Cardiac fibroblast (primary cell): ENCODE measurements around the gene ZDHHC3.
A peak's percentile ranks its signal among the peaks of the same experiment; 100 is the strongest.

Experiments used
- DNase-seq, 2 donors: peaks; one replicate each; pipeline versions ENCODE4 v3.0.0 to v3.0.0-alpha.2; 2010; ENCODE audit warnings: low read depth in 2 of 2
- H3K4me3 ChIP-seq, 2 donors: replicated peaks in 1 of 2; 1 replicate in 1 of 2; 2 replicates in 1 of 2; pipeline ENCODE4 v1.5.1; 2011; ENCODE audit warnings: low read depth in 2 of 2, low read length in 2 of 2, mild to moderate bottlenecking in 2 of 2, moderate library complexity in 1 of 2
- TF ChIP-seq, protein P1 (sequence below): IDR thresholded peaks from one replicate; pipeline ENCODE4 v1.5.1; 2011; ENCODE audit warnings: low read depth, mild to moderate bottlenecking, low read length, inconsistent platforms

Gene ZDHHC3

DNA sequence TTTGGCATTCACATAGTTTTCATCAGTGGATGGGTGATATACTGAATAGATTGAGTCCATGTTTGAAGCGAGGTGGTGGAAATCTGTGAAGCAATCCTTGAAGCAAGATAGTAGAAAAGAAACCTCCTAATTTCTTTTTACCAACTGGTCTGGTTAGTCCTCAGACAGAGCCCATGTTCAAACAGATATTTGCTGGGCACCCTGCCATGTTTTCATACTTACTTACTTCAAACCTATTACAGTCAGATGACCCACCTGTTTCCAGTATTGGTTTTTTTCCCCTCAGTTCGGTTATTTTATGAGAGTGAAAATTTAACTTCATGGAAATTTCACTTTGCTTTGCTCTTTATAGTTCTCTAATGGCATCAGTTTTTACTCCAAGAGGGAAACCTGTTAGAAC lies 23.8 kb upstream of the ZDHHC3 start:
- DNase-seq, result no peak
- TF ChIP-seq, protein P1, sequence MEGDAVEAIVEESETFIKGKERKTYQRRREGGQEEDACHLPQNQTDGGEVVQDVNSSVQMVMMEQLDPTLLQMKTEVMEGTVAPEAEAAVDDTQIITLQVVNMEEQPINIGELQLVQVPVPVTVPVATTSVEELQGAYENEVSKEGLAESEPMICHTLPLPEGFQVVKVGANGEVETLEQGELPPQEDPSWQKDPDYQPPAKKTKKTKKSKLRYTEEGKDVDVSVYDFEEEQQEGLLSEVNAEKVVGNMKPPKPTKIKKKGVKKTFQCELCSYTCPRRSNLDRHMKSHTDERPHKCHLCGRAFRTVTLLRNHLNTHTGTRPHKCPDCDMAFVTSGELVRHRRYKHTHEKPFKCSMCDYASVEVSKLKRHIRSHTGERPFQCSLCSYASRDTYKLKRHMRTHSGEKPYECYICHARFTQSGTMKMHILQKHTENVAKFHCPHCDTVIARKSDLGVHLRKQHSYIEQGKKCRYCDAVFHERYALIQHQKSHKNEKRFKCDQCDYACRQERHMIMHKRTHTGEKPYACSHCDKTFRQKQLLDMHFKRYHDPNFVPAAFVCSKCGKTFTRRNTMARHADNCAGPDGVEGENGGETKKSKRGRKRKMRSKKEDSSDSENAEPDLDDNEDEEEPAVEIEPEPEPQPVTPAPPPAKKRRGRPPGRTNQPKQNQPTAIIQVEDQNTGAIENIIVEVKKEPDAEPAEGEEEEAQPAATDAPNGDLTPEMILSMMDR, result no peak
- H3K4me3 ChIP-seq, result no peak overlapping the region

DNA sequence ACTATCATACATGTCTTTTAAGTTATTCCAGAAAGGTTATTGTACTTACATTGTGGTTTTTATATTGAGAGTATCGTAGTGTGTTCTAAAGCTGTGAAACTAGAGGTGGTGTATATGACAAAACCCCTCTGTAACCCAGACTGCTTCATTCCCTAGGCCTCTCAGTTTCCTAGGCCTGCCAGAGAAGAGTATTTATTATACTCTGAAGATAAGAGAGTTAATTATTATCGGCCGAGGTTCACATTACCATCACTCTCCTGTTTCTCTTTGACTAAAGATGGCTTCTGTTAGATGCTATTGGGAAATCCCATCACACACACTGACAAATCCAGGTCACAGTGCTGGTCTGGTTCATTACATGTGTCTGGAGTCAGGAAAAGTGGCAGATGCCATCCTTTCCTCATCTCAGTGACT lies 20.6 kb upstream of the ZDHHC3 start:
- H3K4me3 ChIP-seq, result no peak overlapping the region
- no peak for DNase-seq
- TF ChIP-seq, protein P1, result no peak

DNA sequence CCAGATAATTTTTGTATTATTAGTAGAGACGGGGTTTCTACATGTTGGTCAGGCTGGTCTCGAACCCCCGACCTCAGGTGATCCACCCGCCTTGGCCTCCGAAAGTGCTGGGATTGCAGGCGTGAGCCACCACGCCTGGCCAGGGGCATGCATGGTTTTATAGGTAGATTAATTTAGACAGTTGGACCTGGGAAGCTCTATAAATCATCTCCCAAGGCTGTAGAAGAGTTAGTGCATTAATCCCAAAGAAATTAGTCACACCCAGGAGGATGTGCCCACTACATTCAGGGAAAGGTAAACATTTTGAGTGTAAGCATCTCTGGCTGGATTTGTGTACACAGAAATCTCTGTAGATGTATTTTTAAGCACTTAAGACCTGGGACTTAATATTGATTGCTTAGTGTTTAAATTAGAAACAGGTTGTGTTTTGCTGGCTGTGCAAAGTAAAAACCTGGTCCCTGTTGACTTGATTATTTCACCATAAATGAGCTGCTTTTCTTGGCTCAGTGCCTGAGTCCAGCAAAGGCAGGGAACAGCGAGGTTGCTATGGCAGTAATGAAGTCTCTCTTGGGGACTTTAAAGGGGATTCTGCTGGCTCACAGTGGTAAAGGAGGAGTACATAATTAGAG lies 19.3 kb upstream of the ZDHHC3 start:
- TF ChIP-seq, protein P1, result no peak
- no peak overlapping the region for H3K4me3 ChIP-seq
- peak; percentile 83 for DNase-seq

DNA sequence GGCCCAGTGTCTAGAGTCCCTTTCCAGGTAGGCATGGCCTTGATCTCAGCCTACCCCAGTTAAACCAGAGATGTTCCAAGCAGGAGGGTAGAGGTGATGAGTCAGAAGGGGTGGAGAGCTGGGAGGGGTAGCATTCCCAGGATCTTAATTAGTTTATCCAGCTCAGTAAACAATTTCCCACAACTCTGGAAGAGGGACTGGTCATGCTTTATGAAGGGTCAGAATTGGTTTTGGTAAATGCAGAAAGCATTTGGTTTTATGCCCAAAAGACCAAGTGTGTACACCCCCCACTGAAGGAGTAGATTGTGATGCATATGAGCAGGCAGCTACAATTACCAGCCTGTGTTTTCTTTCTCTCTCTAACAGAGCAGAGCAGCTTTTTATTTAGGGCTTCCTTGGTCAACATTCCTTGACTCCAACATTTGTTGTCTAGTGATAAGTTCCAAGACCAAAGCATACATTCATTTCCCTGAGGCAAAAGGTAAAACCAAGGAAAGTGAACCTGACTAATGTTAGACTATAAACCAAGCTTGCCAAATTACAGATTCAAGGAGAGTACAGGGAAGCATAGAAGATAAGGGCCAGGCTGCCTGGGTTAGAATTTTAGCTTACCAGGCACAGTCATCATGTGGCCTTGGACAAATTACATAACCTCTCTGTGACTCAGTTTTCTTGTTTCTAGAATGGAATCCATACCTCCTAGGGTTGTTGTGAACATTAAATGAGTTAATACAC lies 17.7 kb upstream of the ZDHHC3 start:
- peak; percentile 45 to 69 for DNase-seq
- H3K4me3 ChIP-seq, result no peak overlapping the region
- TF ChIP-seq, protein P1, result no peak

DNA sequence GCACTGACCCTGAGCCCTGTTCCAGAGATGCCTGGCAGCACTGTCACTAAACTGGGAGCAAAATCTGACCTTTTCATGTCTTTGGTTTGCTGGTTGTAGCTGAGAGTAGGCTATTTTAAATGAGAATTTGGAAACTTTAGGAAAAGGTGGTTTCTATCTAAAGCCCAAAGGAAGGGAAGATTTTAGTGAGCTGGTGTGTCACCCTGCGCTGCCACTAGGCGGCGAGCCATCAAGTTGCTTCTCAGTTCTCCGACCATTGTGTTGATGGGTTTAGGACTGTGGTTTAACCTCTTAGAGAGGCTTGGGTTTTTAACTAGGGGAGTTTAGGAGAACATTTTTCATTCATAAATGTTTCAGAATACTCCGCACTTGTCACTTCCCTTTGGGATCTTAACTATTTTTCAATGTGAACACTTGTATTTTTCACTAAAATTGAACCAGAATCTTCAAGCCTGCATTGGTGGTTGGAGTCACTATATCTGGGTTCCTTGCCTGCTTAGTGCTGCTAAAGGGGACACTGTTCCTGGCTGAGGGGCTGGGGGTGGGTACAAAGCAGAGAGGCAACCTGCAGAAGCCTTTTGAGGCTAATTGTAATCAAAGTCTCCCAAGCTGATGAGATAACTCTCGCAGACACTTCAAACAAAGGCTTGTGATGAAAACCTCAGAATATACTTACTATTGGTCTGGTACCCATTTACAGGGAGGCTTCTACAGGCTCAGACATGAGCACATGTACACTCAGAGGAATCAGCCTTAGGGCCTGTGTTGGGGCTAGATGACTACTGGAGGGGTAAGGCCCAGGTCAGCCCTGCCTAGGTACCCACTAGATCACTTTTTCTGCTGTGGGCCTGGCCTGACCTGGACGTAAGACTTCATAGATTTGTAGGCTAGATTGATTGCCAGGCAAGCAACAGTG lies 16.8 kb upstream of the ZDHHC3 start:
- TF ChIP-seq, protein P1, result peak; percentile 83
- no peak overlapping the region for H3K4me3 ChIP-seq
- DNase-seq, result peak; percentile 32 to 48

DNA sequence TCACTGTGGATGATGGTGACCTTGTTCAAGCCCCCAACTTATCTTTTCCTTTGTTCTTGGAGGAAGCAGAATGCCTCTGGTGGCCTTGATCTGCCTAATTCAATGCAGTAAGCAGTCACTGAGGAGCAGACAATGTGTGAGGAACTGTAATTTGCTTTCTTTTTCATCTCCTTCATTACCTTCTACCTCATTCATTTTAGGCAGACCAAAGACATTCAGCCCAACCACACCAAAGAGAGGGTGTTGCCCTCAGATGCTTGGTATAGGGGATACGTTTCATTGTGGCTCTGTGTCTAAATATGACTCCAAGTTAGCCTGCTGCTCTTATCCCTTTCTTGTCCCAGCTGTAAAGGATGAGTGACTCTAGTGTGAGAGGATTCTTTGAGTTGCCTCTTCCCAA lies 15.4 kb upstream of the ZDHHC3 start:
- DNase-seq, result no peak
- TF ChIP-seq, protein P1, result no peak
- no peak overlapping the region for H3K4me3 ChIP-seq
